ENCODE measurements around the gene NTRK3.

Gene NTRK3

GRCh38 chr15:87971076-87971475, 285.5 kb downstream of the NTRK3 start:
- no peak for DNase-seq

- no peak for DNase-seq
Measured at GRCh38 chr15:87967951-87968350, 288.6 kb downstream of the NTRK3 start.

DNA sequence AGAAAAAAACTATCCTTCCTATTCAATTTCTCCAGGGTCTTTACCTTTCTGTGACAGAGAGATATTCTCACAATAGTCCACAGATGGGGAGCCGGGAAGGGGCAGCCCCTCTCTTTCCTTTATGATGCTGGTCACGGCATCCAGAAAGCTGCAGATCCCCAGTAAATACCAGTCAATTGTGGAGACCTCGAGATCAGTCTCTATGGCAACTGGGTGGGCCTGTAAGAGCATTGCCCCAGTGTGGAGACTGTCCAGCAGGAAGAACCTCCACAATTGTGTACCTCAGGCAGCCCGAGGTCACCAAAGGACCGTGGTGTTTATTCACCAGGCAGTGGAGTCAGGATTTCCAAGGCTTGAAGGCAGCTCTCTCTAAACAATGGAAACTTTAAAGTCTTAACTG, 291.2 kb downstream of the NTRK3 start:
- DNase-seq = no peak

DNA sequence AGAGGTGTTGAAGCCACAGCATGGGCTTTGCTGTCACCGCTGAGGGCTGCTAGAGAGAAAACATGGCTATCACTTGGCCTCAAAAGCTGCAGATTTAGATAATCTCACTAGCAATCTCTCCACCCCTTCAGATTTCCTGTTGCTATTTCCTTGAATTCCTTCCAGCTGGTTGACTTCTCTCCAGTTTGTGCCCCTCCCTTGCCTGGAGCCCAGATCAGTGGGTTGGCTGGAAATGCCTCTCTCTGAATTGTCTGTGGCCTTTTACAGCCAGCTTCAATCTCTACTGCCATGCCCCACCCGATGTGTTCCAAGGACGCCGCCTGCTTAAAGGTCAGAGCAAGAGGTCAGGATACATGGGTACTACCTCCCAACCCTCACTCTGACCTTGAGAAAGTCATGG, 294.1 kb downstream of the NTRK3 start:
- DNase-seq = no peak

DNA sequence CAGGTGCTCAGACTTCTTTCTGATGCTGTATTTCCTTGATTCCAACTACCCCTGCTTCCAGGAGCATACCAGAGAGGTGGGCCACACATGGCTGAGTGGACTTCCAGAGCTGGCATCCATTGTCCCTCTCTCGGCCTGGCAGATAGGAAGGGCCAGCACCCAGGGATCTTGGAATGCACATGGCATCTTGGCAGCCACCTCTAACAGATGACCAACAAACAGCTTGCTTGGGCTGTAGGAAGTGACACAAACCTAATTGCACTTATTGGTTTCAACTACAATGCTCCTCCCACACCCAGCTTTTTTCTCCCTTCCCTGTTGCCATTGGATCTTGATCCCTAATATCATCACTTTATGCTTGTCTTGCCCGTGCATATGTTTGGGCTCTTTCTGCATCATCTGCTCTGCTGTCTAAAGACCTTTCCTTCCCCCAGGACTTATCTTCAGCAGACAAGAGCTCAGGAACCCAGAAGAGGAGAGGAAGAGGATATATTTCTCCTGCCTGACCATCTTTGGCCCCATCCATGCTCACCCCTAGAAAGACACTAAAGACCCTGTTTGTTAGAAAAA, 294.6 kb downstream of the NTRK3 start:
- no peak for DNase-seq

GRCh38 chr15:87959662-87960061, 296.9 kb downstream of the NTRK3 start:
- no peak for DNase-seq

- DNase-seq = no peak
Measured at GRCh38 chr15:87959080-87959479, 297.5 kb downstream of the NTRK3 start.

DNA sequence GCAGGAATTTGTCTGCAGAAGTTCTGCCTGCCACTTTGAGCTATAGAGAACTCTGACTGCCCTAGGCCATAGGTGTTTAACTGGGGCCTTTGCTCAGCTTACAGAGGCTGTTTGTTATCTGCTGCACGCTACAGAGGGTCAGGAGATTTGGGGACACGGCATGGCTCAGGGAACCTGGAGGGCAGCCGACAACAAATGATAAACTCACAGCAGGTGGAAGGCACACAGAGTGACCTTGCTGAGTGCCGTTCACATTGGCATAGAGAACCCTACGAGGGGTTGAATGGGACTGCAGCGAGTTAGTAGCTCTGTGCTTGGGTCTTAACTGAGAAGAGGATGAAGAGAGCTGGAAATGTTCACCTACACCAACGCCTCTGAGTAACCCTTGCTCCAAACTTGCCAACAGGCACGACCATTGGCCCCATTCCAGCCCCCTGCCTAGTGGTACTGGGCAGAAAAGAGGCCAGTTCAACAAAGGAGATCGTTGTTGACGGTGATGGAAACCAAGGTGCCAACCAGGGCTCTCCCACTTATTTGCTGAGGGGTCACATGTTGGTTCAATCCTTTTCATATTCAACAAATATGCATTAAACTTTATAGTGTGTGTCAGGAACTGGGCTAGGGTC, 301.1 kb downstream of the NTRK3 start:
- DNase-seq = no peak

- DNase-seq = no peak
Measured at GRCh38 chr15:87954793-87955192, 301.7 kb downstream of the NTRK3 start.

- no peak for DNase-seq
Measured at GRCh38 chr15:87952736-87953287, 303.7 kb downstream of the NTRK3 start.

- DNase-seq = no peak
Measured at GRCh38 chr15:87949575-87950223, 306.8 kb downstream of the NTRK3 start.

GRCh38 chr15:87949151-87949574, 307.4 kb downstream of the NTRK3 start:
- DNase-seq = no peak

- DNase-seq = no peak
Measured at GRCh38 chr15:87947560-87947959, 309.0 kb downstream of the NTRK3 start.

DNA sequence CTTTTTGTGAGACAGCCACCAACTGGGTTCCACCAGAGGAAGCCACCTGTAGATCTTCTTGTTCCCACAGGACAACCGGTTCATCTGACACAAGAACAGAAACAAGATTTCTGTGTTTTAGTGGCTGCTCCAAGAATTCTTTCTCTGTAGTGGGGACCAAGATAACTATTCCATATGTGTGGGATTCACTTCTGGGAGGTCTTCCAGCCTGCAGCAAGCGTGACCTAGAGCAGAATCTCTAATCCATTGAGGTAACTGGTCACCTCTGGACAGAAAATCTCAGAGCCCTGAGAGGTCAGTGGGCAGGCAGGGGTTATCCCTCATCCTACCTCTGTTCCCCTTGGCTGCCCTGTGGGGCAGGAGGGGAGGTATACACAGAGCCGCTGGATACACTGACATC, 311.3 kb downstream of the NTRK3 start:
- DNase-seq = no peak

- no peak for DNase-seq
Measured at GRCh38 chr15:87944691-87945090, 311.8 kb downstream of the NTRK3 start.

DNA sequence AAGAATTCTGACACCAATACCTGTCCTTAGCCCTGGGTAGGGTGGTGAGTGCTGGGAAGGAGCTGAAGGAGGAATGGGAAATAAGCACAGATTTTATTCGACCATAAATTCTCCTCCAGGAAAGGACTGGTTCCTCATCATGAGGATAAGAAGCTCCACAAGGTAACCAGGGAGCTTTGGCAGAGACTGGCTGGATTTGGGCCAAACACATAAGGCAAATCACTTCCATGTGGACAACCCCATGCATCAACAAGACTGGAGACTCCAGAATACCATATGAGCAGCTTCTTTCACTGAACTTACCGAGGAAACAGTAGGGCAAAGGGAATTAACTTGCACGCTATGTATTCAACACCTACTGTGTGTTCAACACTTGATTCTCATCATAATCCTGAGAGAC, 312.5 kb downstream of the NTRK3 start:
- no peak for DNase-seq

GRCh38 chr15:87943626-87944025, 312.9 kb downstream of the NTRK3 start:
- DNase-seq = no peak

DNA sequence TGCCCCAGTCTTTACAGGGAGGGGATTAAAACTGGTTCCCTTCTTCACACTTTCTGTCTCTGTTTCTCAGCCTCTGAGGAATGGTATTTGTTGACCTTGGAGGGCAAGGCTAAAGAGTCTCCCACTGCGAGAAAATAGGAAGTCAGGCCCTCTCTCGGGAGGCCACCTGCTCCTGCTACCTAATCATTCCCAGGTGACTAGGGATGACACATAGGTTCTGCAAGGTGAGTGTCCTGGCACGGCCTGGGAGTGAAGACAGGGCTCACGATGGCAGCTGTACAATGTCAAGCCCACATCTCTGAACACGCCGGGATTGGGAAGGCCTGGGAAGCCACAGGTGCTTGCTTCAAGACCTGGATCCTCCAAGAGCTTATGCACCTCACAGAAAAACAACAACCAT, 314.2 kb downstream of the NTRK3 start:
- no peak for DNase-seq

GRCh38 chr15:87941606-87942005, 314.9 kb downstream of the NTRK3 start:
- DNase-seq = no peak

- no peak for DNase-seq
Measured at GRCh38 chr15:87940768-87941167, 315.8 kb downstream of the NTRK3 start.

DNA sequence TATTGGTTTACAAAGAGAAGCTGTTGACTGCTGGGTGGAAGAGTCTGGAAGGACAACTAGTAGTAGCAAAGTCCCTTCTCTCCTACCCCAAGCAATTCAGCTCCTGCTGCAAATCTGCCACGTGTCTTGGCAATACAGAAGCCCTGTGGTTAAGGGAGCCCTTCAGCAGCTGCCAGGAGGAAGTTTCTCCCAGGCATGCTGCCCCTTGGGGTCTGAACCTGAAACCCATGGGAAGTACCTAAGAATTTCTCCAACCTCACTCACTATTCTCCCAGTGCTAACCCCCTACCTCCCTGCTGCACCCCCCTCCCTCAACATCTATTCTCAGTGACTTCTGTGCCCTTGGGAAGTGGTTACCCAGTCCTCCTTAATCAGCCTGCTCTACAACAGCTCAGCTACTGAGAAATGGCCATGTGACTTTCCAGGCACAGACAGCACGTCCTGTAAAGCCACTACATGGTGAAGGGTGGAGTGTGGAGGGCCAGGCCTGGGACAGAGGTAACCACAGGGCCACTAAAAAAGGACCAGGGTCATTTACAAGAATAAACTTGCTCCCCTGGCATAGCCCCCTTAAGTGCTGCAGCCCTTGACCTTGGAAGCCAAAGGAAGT, 316.6 kb downstream of the NTRK3 start:
- DNase-seq = no peak

- no peak for DNase-seq
Measured at GRCh38 chr15:87938031-87938430, 318.5 kb downstream of the NTRK3 start.

GRCh38 chr15:87935583-87935982, 321.0 kb downstream of the NTRK3 start:
- DNase-seq = no peak

DNA sequence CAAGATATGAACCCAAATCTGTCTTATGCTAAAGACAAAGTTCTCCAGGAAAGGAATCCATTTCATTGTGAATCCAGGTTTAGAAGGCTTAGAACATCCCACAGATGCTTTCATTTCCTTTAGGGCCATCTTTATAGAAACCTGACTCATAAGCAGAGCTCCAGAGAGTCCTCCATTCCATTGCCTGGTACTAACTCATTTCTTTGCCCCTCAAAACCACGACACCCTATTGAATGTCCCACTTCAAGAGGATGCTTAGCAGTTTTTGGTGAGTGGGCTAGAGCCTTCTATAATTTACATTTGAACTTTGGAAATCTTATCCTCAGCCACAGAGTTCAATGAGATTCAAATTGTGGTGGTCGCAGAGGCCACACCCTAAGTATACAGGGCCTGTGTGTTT, 325.0 kb downstream of the NTRK3 start:
- DNase-seq = no peak
